H1 (cell line): ENCODE measurements around the gene GAK. TPM values are rescaled to one million over a fixed set of nuclear protein-coding genes. Genes with fewer than 3 reads are reported as not detected.

Experiments
- CTCF ChIA-PET: fragments of 300-600 bp; sonication (Branson Sonifier 250); formaldehyde crosslinking; loops from one replicate; lab custom pipeline; 2021; ENCODE audit not compliant: partially characterized antibody; lab: Charles Lee
- POLR2A ChIA-PET: fragments of 300-600 bp; sonication (Branson Sonifier 250); formaldehyde crosslinking; loops from one replicate; lab custom pipeline; 2021; ENCODE audit warnings: inconsistent platforms; ENCODE audit not compliant: partially characterized antibody; lab: Charles Lee
- DNase-seq, 2 experiments: peaks; one replicate each; pipeline versions ENCODE4 v3.0.0 to v3.0.0-alpha.2; 2010 to 2022; ENCODE audit warnings: low spot score in 2 of 2, low read depth in 1 of 2, mixed read lengths in 1 of 2
- FAIRE-seq: peaks from 2 replicates; lab custom pipeline; 2011; peaks lifted over from hg19 to GRCh38; lab: Jason Lieb, UNC
- H2AFZ ChIP-seq: 2 replicates; pipeline ENCODE4 v1.8.1; 2012; ENCODE audit warnings: low read length, inconsistent platforms
- H2AK5ac ChIP-seq: 2 replicates; pipeline ENCODE4 v1.6.1; 2013; ENCODE audit warnings: low read depth, low read length
- H2BK120ac ChIP-seq: replicated peaks from 2 replicates; pipeline ENCODE3; 2013; ENCODE audit warnings: low read depth, low read length, inconsistent platforms
- H2BK12ac ChIP-seq: 2 replicates; pipeline ENCODE4 v1.6.1; 2013; ENCODE audit warnings: low read depth, low read length
- H2BK15ac ChIP-seq: 2 replicates; pipeline ENCODE4 v1.6.1; 2013; ENCODE audit warnings: low read length
- H2BK20ac ChIP-seq: 2 replicates; pipeline ENCODE4 v1.6.1; 2013; ENCODE audit warnings: low read length
- H2BK5ac ChIP-seq: 2 replicates; pipeline ENCODE4 v1.6.1; 2013; ENCODE audit warnings: low read depth, low read length
- H3K14ac ChIP-seq: 2 replicates; pipeline ENCODE4 v1.6.1; 2013; ENCODE audit warnings: inconsistent platforms; ENCODE audit not compliant: insufficient read length
- H3K18ac ChIP-seq: 2 replicates; pipeline ENCODE4 v1.6.1; 2013; ENCODE audit warnings: low read length; ENCODE audit errors: extremely low read depth
- H3K23ac ChIP-seq: 2 replicates; pipeline ENCODE4 v1.6.1; 2013; ENCODE audit warnings: inconsistent platforms; ENCODE audit not compliant: insufficient read length
- H3K23me2 ChIP-seq: 2 replicates; pipeline ENCODE4 v1.6.1; 2013; ENCODE audit warnings: low read depth, low read length
- H3K27ac ChIP-seq: 2 replicates; pipeline ENCODE4 v1.6.1; 2011; ENCODE audit warnings: low read depth, low read length, inconsistent platforms
- H3K27me3 ChIP-seq, 4 experiments: replicated peaks in 1 of 4; 1 replicate in 1 of 4; 2 replicates in 3 of 4; pipeline versions ENCODE4 v1.6.1 to v1.8.1; 2011 to 2013; ENCODE audit warnings: low read length in 3 of 4, mild to moderate bottlenecking in 3 of 4, inconsistent platforms in 2 of 4, mixed read lengths in 2 of 4, moderate library complexity in 1 of 4; ENCODE audit not compliant: control insufficient read depth in 3 of 4, insufficient read depth in 3 of 4; ENCODE audit errors: extremely low read depth in 1 of 4
- H3K36me3 ChIP-seq, 4 experiments: 2 replicates each; pipeline versions ENCODE4 v1.6.1 to v1.8.1; 2011 to 2013; ENCODE audit warnings: mild to moderate bottlenecking in 4 of 4, low read length in 3 of 4, moderate library complexity in 2 of 4, control low read depth in 1 of 4, inconsistent platforms in 1 of 4; ENCODE audit not compliant: insufficient read depth in 4 of 4, control insufficient read depth in 2 of 4
- H3K4ac ChIP-seq: replicated peaks from 2 replicates; pipeline ENCODE3; 2013; ENCODE audit warnings: low read length, low read depth, mixed read lengths, inconsistent platforms; ENCODE audit not compliant: insufficient read length
- H3K4me1 ChIP-seq, 4 experiments: replicated peaks in 1 of 4; 1 replicate in 1 of 4; 2 replicates in 3 of 4; pipeline versions ENCODE4 v1.6.1 to v1.8.1; 2011 to 2013; ENCODE audit warnings: low read length in 3 of 4, inconsistent platforms in 2 of 4, mixed read lengths in 1 of 4; ENCODE audit not compliant: insufficient read depth in 4 of 4, control insufficient read depth in 3 of 4
- H3K4me2 ChIP-seq, 2 experiments: 2 replicates each; pipeline versions ENCODE4 v1.6.1 to v1.8.1; 2011 to 2013; ENCODE audit warnings: low read depth in 2 of 2, low read length in 2 of 2, control low read depth in 1 of 2, inconsistent platforms in 1 of 2, mild to moderate bottlenecking in 1 of 2; ENCODE audit not compliant: insufficient read depth in 1 of 2
- H3K4me3 ChIP-seq, 4 experiments: fragments of 200-600, 300-600 bp in 1 of 4; sonication (generic), shearing (Covaris generic), sonication (Bioruptor Twin) in 1 of 4; 2 replicates each; pipeline versions ENCODE4 v1.5.1 to v1.8.1; 2011 to 2016; ENCODE audit warnings: low read length in 4 of 4, low read depth in 3 of 4, control low read depth in 2 of 4, inconsistent platforms in 2 of 4, mild to moderate bottlenecking in 2 of 4, mixed read lengths in 1 of 4, moderate library complexity in 1 of 4; ENCODE audit not compliant: insufficient read depth in 2 of 4; ENCODE audit errors: extremely low read depth in 1 of 4
- H3K56ac ChIP-seq: replicated peaks from 2 replicates; pipeline ENCODE3; 2013; ENCODE audit warnings: low read depth, mild to moderate bottlenecking, mixed read lengths, low read length, inconsistent platforms; ENCODE audit not compliant: insufficient read length
- H3K79me1 ChIP-seq: 2 replicates; pipeline ENCODE4 v1.6.1; 2013; ENCODE audit warnings: low read depth, low read length, control low read depth
- H3K79me2 ChIP-seq, 2 experiments: 2 replicates each; pipeline versions ENCODE4 v1.6.1 to v1.8.1; 2012 to 2013; ENCODE audit warnings: low read length in 2 of 2, mild to moderate bottlenecking in 2 of 2, inconsistent platforms in 1 of 2; ENCODE audit not compliant: insufficient read depth in 2 of 2, control insufficient read depth in 1 of 2
- H3K9ac ChIP-seq, 4 experiments: replicated peaks in 1 of 4; 1 replicate in 1 of 4; 2 replicates in 3 of 4; pipeline versions ENCODE4 v1.6.1 to v1.8.1; 2011 to 2013; ENCODE audit warnings: low read depth in 3 of 4, low read length in 3 of 4, control low read depth in 2 of 4, mild to moderate bottlenecking in 2 of 4, moderate library complexity in 2 of 4, inconsistent platforms in 1 of 4; ENCODE audit errors: extremely low read depth in 1 of 4
- H3K9me3 ChIP-seq, 2 experiments: 2 replicates each; pipeline versions ENCODE4 v1.6.1 to v1.8.1; 2012 to 2013; ENCODE audit warnings: mild to moderate bottlenecking in 2 of 2, moderate library complexity in 2 of 2, control low read depth in 1 of 2, inconsistent platforms in 1 of 2, low read depth in 1 of 2, low read length in 1 of 2, mixed read lengths in 1 of 2; ENCODE audit not compliant: insufficient read depth in 2 of 2
- H4K20me1 ChIP-seq, 2 experiments: replicated peaks in 1 of 2; 2 replicates each; pipeline versions ENCODE3 to v1.8.1; 2011 to 2013; ENCODE audit warnings: inconsistent platforms in 2 of 2, low read length in 2 of 2, mild to moderate bottlenecking in 1 of 2; ENCODE audit not compliant: insufficient read depth in 2 of 2, control insufficient read depth in 1 of 2
- H4K5ac ChIP-seq: 2 replicates; pipeline ENCODE4 v1.6.1; 2013; ENCODE audit warnings: low read length, low read depth, mixed read lengths, inconsistent platforms; ENCODE audit not compliant: insufficient read length
- H4K8ac ChIP-seq: 2 replicates; pipeline ENCODE4 v1.8.0; 2013; ENCODE audit warnings: mild to moderate bottlenecking, moderate library complexity, low read length, inconsistent platforms; ENCODE audit not compliant: insufficient read depth; ENCODE audit errors: extremely low read depth
- H4K91ac ChIP-seq: replicated peaks from 2 replicates; pipeline ENCODE3; 2013; ENCODE audit warnings: low read length, mixed read lengths, inconsistent platforms; ENCODE audit not compliant: insufficient read length
- BRCA1 ChIP-seq: IDR thresholded peaks from 2 replicates; pipeline ENCODE4 v1.6.1; 2012; ENCODE audit warnings: low read depth, low read length, improper control_type of control experiment
- CBX5 ChIP-seq: fragments of 300-800, 300-1000 bp; sonication (generic); IDR thresholded peaks from 2 replicates; pipeline ENCODE4 v1.7.1; 2016; ENCODE audit warnings: antibody characterized with exemption, low read length, low read depth
- CHD1 ChIP-seq: IDR thresholded peaks from 2 replicates; pipeline ENCODE4 v1.6.1; 2012; ENCODE audit warnings: low read depth, low read length, improper control_type of control experiment
- CTCF ChIP-seq, 3 experiments: IDR thresholded peaks; 1 replicate in 2 of 3; 2 replicates in 1 of 3; pipeline versions ENCODE4 v1.5.1 to v1.6.1; 2011; ENCODE audit warnings: low read length in 3 of 3, mild to moderate bottlenecking in 3 of 3, inconsistent platforms in 2 of 3, low read depth in 1 of 3, moderate library complexity in 1 of 3; ENCODE audit not compliant: insufficient read depth in 1 of 3; ENCODE audit errors: control extremely low read depth in 1 of 3
- EZH2 ChIP-seq: fragments of 200-600 bp; sonication (generic); IDR thresholded peaks from 2 replicates; pipeline ENCODE4 v1.7.1; 2012; ENCODE audit warnings: low read depth, mild to moderate bottlenecking, moderate library complexity, low read length, inconsistent platforms; ENCODE audit not compliant: severe bottlenecking
- FOSL1 ChIP-seq: IDR thresholded peaks from 2 replicates; pipeline ENCODE4 v1.6.1; 2011; ENCODE audit warnings: mild to moderate bottlenecking, low read depth, low read length, moderate library complexity; ENCODE audit not compliant: insufficient read depth
- MAX ChIP-seq: IDR thresholded peaks from 2 replicates; pipeline ENCODE4 v1.6.1; 2012; ENCODE audit warnings: inconsistent platforms
- SAP30 ChIP-seq: fragments of 300-600 bp; sonication (generic); IDR thresholded peaks from 2 replicates; pipeline ENCODE4 v1.7.1; 2012; ENCODE audit warnings: low read length, moderate library complexity, mild to moderate bottlenecking, inconsistent platforms; ENCODE audit not compliant: insufficient read depth, insufficient replicate concordance
- SIN3A ChIP-seq, 2 experiments: IDR thresholded peaks in 1 of 2; conservative IDR thresholded peaks in 1 of 2; 2 replicates each; pipeline ENCODE4 v1.6.1; 2011 to 2012; ENCODE audit warnings: low read length in 2 of 2, improper control_type of control experiment in 1 of 2, low read depth in 1 of 2, mild to moderate bottlenecking in 1 of 2
- SP1 ChIP-seq: IDR thresholded peaks from 2 replicates; pipeline ENCODE4 v1.6.1; 2011; ENCODE audit warnings: low read depth, low read length
- TAF1 ChIP-seq: IDR thresholded peaks from 2 replicates; pipeline ENCODE4 v1.6.1; 2011; ENCODE audit warnings: mild to moderate bottlenecking, low read depth, low read length
- WGBS, 2 experiments: shearing (Covaris generic) in 1 of 2; methylation state at CpG; one replicate each; pipeline versions ENCODE4 v1.1.6 to v1.1.7; 2013 to 2015; ENCODE audit warnings: low lambda C conversion rate in 2 of 2, mixed read lengths in 2 of 2, inconsistent platforms in 1 of 2, low coverage in 1 of 2, missing lambda C conversion rate in 1 of 2; ENCODE audit not compliant: insufficient replicate concordance in 2 of 2, insufficient coverage in 1 of 2, insufficient read length in 1 of 2; ENCODE audit errors: extremely low coverage in 1 of 2, missing lambda C conversion rate in 1 of 2; 5-methylcytosine and 5-hydroxymethylcytosine counted together
- polyA plus RNA-seq, 7 experiments: library from polyadenylated mRNA; depleted of rRNA in 3 of 7; stranded (reverse) in 5 of 7; unstranded in 2 of 7; fragments of >200 nt in 5 of 7; fragments of 200-250 nt in 2 of 7; gene quantifications; 1 replicate in 5 of 7; 2 replicates in 1 of 7; 4 replicates in 1 of 7; pipeline versions ENCODE4 v1.2.1 to v1.2.3, GENCODE V29; 2011 to 2013; ENCODE audit warnings: missing spikeins in 2 of 7, mixed read lengths in 2 of 7
- total RNA-seq: library from RNA; stranded (reverse); fragmentation: NEBNext Ultra II Directional; extraction: Animal tissue kit (Norgen Biotek cat#: 25700); gene quantifications from 2 replicates; pipeline ENCODE4 v1.2.1, GENCODE V29; 2021

GAK gene
- total and polyA plus RNA-seq, 2 of the 8 experiments (the other 6 are each of a cell fraction or from before 2014, with no cell fraction given), result 31.5 to 70.8 TPM

- Histone ChIP-seq H3K4me1 (no peaks in the 10 kb centered on the region), H2AK5ac (no peak overlapping the region), H3K79me1 (peaks cover 6% of the 10 kb centered on the region), H3K27ac (no peak overlapping the region), H4K8ac (no peak overlapping the region), H3K27me3 (no peaks in the 10 kb centered on the region), H3K4me3 (no peak overlapping the region), H3K4me2 (no peak overlapping the region), H2BK15ac (no peak overlapping the region), H4K91ac (no peak overlapping the region), H3K9ac (no peak overlapping the region), H3K18ac (no peak overlapping the region), H3K4ac (no peak overlapping the region), H3K23ac (no peak overlapping the region), H3K56ac (no peak overlapping the region), H2AFZ (no peak overlapping the region), H2BK120ac (no peak overlapping the region), H4K5ac (no peak overlapping the region), H3K14ac (no peak overlapping the region), H4K20me1 (peaks cover 2 to 17% of the 10 kb centered on the region in 2 experiments), H3K79me2 (no peaks in the 10 kb centered on the region), H3K9me3 (no peaks in the 10 kb centered on the region), H3K23me2 (no peaks in the 10 kb centered on the region), H2BK5ac (no peak overlapping the region), H2BK12ac (no peak overlapping the region), H2BK20ac (no peak overlapping the region), H3K36me3 (peaks cover 0 to 8% (median 2%) of the 10 kb centered on the region in 4 experiments; a peak in 2 of 8 replicates)
- POLR2A ChIA-PET, result no interaction called here
- CTCF ChIA-PET, result interaction anchor here (1.3 to 3.7 kb wide), 5 partner anchors 17 to 154 kb away, joined by 3 to 28 read pairs (median 4); no protein-coding TSS in a partner anchor
- DNase-seq, result no peak
- WGBS, 2 experiments, result 91% methylated on average over 16 of the region's 16 CpGs; no CpG with 5 or more reads in 1 of the 2 experiments
- FAIRE-seq, result no peak
- TF ChIP-seq FOSL1, result no peak
- no peak for TF ChIP-seq CTCF (IDR thresholded peaks at IDR 0.05; ENCODE audit: control extremely low read depth in 1 of 3, insufficient read depth in 1 of 3, low read depth in 1 of 3, low read length in 3 of 3)
- TF ChIP-seq CBX5, result no peak
- no peak for TF ChIP-seq CHD1
- no peak for TF ChIP-seq EZH2
- TF ChIP-seq BRCA1, result no peak
- no peak for TF ChIP-seq SP1
- TF ChIP-seq SAP30, result no peak
- TF ChIP-seq SIN3A (conservative IDR thresholded peaks at IDR 0.05 in 1 of 2, IDR thresholded peaks at IDR 0.05 in 1 of 2; ENCODE audit: low read depth in 1 of 2, low read length in 2 of 2), result no peak
- TF ChIP-seq MAX, result no peak
- no peak for TF ChIP-seq TAF1
These were observed 36.5 kb downstream of the GAK start for GRCh38 chr4:895596-895995.
